ENCODE measurements around the gene STK39. TPM values are rescaled to one million over a fixed set of nuclear protein-coding genes. Genes with fewer than 3 reads are reported as not detected.

The STK39 gene
- total RNA-seq, 1 donor, result 18.1 TPM

GRCh38 chr2:168116448-168116847 lies 130.9 kb downstream of the STK39 start:
- Histone ChIP-seq H3K27ac (ENCODE audit: low read depth, low read length) (no peak overlapping the region), H3K27me3 (ENCODE audit: insufficient read depth, low read length) (no peaks in the 10 kb centered on the region), H3K4me1 (ENCODE audit: insufficient read depth, low read length) (peaks cover 8% of the 10 kb centered on the region), H3K4me3 (ENCODE audit: insufficient read depth, low read length) (no peak overlapping the region), H4K20me1 (ENCODE audit: insufficient read depth, low read length) (no peaks in the 10 kb centered on the region), H3K79me2 (ENCODE audit: insufficient read depth, low read length) (no peaks in the 10 kb centered on the region), H2AFZ (ENCODE audit: low read length) (no peak overlapping the region), H3K36me3 (ENCODE audit: insufficient read depth, low read length) (no peaks in the 10 kb centered on the region), H3K4me2 (ENCODE audit: insufficient read depth, low read length) (no peak overlapping the region), H3K9me3 (ENCODE audit: low read depth, low read length) (no peaks in the 10 kb centered on the region)
- no peak for DNase-seq (ENCODE audit: insufficient read length, low spot score, missing footprints)
- no peak for TF ChIP-seq CTCF (IDR thresholded peaks at IDR 0.05; ENCODE audit: extremely low read depth, low read depth, low read length)

GRCh38 chr2:168114619-168115018 lies 132.8 kb downstream of the STK39 start:
- no peak for DNase-seq (ENCODE audit: insufficient read length, low spot score, missing footprints)
- no peak for TF ChIP-seq CTCF (IDR thresholded peaks at IDR 0.05; ENCODE audit: extremely low read depth, low read depth, low read length)
- no peak overlapping the region for H3K4me3 ChIP-seq (ENCODE audit: insufficient read depth, low read length)
- no peaks in the 10 kb centered on the region for H3K36me3 ChIP-seq (ENCODE audit: insufficient read depth, low read length)
- H3K4me2 ChIP-seq (ENCODE audit: insufficient read depth, low read length), result no peak overlapping the region
- no peaks in the 10 kb centered on the region for H4K20me1 ChIP-seq (ENCODE audit: insufficient read depth, low read length)
- no peak overlapping the region for H3K27ac ChIP-seq (ENCODE audit: low read depth, low read length)
- peaks cover 8% of the 10 kb centered on the region for H3K4me1 ChIP-seq (ENCODE audit: insufficient read depth, low read length)
- no peak overlapping the region for H2AFZ ChIP-seq (ENCODE audit: low read length)
- no peaks in the 10 kb centered on the region for H3K79me2 ChIP-seq (ENCODE audit: insufficient read depth, low read length)
- H3K27me3 ChIP-seq (ENCODE audit: insufficient read depth, low read length), result no peaks in the 10 kb centered on the region
- H3K9me3 ChIP-seq (ENCODE audit: low read depth, low read length), result no peaks in the 10 kb centered on the region

GRCh38 chr2:168114040-168114439 lies 133.4 kb downstream of the STK39 start:
- no peaks in the 10 kb centered on the region for H3K27me3 ChIP-seq (ENCODE audit: insufficient read depth, low read length)
- DNase-seq (ENCODE audit: insufficient read length, low spot score, missing footprints), result no peak
- no peak for TF ChIP-seq CTCF (IDR thresholded peaks at IDR 0.05; ENCODE audit: extremely low read depth, low read depth, low read length)
- H3K36me3 ChIP-seq (ENCODE audit: insufficient read depth, low read length), result no peaks in the 10 kb centered on the region
- no peak overlapping the region for H3K4me3 ChIP-seq (ENCODE audit: insufficient read depth, low read length)
- H3K4me2 ChIP-seq (ENCODE audit: insufficient read depth, low read length), result no peak overlapping the region
- no peaks in the 10 kb centered on the region for H4K20me1 ChIP-seq (ENCODE audit: insufficient read depth, low read length)
- no peak overlapping the region for H3K27ac ChIP-seq (ENCODE audit: low read depth, low read length)
- no peaks in the 10 kb centered on the region for H3K9me3 ChIP-seq (ENCODE audit: low read depth, low read length)
- H3K79me2 ChIP-seq (ENCODE audit: insufficient read depth, low read length), result no peaks in the 10 kb centered on the region
- H3K4me1 ChIP-seq (ENCODE audit: insufficient read depth, low read length), result peaks cover 4% of the 10 kb centered on the region
- H2AFZ ChIP-seq (ENCODE audit: low read length), result no peak overlapping the region

- Histone ChIP-seq H2AFZ (ENCODE audit: low read length) (no peak overlapping the region), H3K4me2 (ENCODE audit: insufficient read depth, low read length) (no peak overlapping the region), H3K4me3 (ENCODE audit: insufficient read depth, low read length) (no peak overlapping the region), H3K4me1 (ENCODE audit: insufficient read depth, low read length) (no peaks in the 10 kb centered on the region), H3K27ac (ENCODE audit: low read depth, low read length) (no peak overlapping the region), H3K27me3 (ENCODE audit: insufficient read depth, low read length) (no peaks in the 10 kb centered on the region), H3K9me3 (ENCODE audit: low read depth, low read length) (no peaks in the 10 kb centered on the region), H4K20me1 (ENCODE audit: insufficient read depth, low read length) (no peaks in the 10 kb centered on the region), H3K36me3 (ENCODE audit: insufficient read depth, low read length) (peaks cover 2% of the 10 kb centered on the region), H3K79me2 (ENCODE audit: insufficient read depth, low read length) (no peaks in the 10 kb centered on the region)
- DNase-seq (ENCODE audit: insufficient read length, low spot score, missing footprints), result no peak
- no peak for TF ChIP-seq CTCF (IDR thresholded peaks at IDR 0.05; ENCODE audit: extremely low read depth, low read depth, low read length)
Measured at GRCh38 chr2:168107322-168107721, 140.1 kb downstream of the STK39 start.

All from osteoblast (primary cell).